K562 (cell line): ENCODE measurements around the gene FASTKD3. TPM values are rescaled to one million over a fixed set of nuclear protein-coding genes. Genes with fewer than 3 reads are reported as not detected.

ENCODE experiments used
- ATAC-seq: fragments of 200-7000 bp; cut with Tn5 transposase; 3 replicates; pipeline ENCODE4 v1.9.1; 2020; ENCODE audit warnings: moderate library complexity
- BruUV-seq: library from RNA; stranded (reverse); fragments of 400-500 nt; replicated peaks from 2 replicates; lab custom pipeline; 2021; lab: Mats Ljungman, UMichigan
- CTCF ChIA-PET: fragments of 300-600 bp; formaldehyde crosslinking; extraction: SDS; loops from one replicate; lab custom pipeline; 2021; ENCODE audit warnings: low intra/inter-chr PET ratio; lab: Yijun Ruan, JAX
- POLR2A ChIA-PET: fragments of 300-600, 350-650 bp; sonication (Branson Sonifier 250); formaldehyde crosslinking; extraction: SDS; loops from one replicate; lab custom pipeline; 2021; ENCODE audit warnings: antibody characterized with exemption, inconsistent platforms; lab: Yijun Ruan, JAX
- DNase-seq, 4 experiments: peaks; one replicate each; pipeline versions ENCODE4 v3.0.0 to v3.0.0-alpha.2; 2011 to 2018; ENCODE audit warnings: low spot score in 3 of 4, mixed read lengths in 3 of 4; ENCODE audit errors: extremely low read depth in 1 of 4
- FAIRE-seq: peaks from 2 replicates; lab custom pipeline; 2011; peaks lifted over from hg19 to GRCh38; lab: Jason Lieb, UNC
- H2AFZ ChIP-seq: 2 replicates; pipeline ENCODE4 v1.6.0; 2011; ENCODE audit warnings: low read depth, low read length, control low read depth, inconsistent platforms
- H3K27ac ChIP-seq: fragments of 200-600 bp; 3 replicates; pipeline ENCODE4 v1.8.0; 2011; ENCODE audit warnings: low read depth, mild to moderate bottlenecking, control low read depth, inconsistent platforms, low read length, moderate library complexity, mixed read lengths; ENCODE audit errors: extremely low read depth
- H3K27me3 ChIP-seq, 2 experiments: fragments of 300-600 bp in 1 of 2; 2 replicates in 1 of 2; 3 replicates in 1 of 2; pipeline versions ENCODE4 v1.6.0 to v1.8.0; 2011; ENCODE audit warnings: inconsistent platforms in 2 of 2, low read length in 2 of 2, mild to moderate bottlenecking in 1 of 2, mixed read lengths in 1 of 2, moderate library complexity in 1 of 2; ENCODE audit not compliant: control insufficient read depth in 2 of 2, insufficient read depth in 2 of 2
- H3K36me3 ChIP-seq: fragments of 300-600 bp; 3 replicates; pipeline ENCODE4 v1.8.0; 2011; ENCODE audit warnings: mild to moderate bottlenecking, low read length, inconsistent platforms; ENCODE audit not compliant: control insufficient read depth, insufficient read depth
- H3K4me1 ChIP-seq, 2 experiments: fragments of 200-600 bp in 1 of 2; replicated peaks in 1 of 2; 2 replicates in 1 of 2; 3 replicates in 1 of 2; pipeline versions ENCODE4 v1.5.1 to v1.8.0; 2011; ENCODE audit warnings: inconsistent platforms in 2 of 2, low read length in 2 of 2, mild to moderate bottlenecking in 1 of 2, mixed read lengths in 1 of 2, moderate library complexity in 1 of 2; ENCODE audit not compliant: control insufficient read depth in 2 of 2, insufficient read depth in 2 of 2
- H3K4me2 ChIP-seq: 2 replicates; pipeline ENCODE4 v1.6.1; 2011; ENCODE audit warnings: low read length, control low read depth, inconsistent platforms, mixed read lengths; ENCODE audit not compliant: insufficient read depth
- H3K4me3 ChIP-seq: fragments of 200-600 bp; sonication (generic), shearing (Covaris generic); 2 replicates; pipeline ENCODE4 v1.5.1; 2016; ENCODE audit warnings: control low read depth, inconsistent platforms
- H3K79me2 ChIP-seq: fragments of 200-600 bp; 3 replicates; pipeline ENCODE4 v1.8.0; 2011; ENCODE audit warnings: low read length, inconsistent platforms; ENCODE audit not compliant: control insufficient read depth, insufficient read depth
- H3K9ac ChIP-seq, 2 experiments: 2 replicates each; pipeline versions ENCODE4 v1.6.0 to v1.6.1; 2011; ENCODE audit warnings: low read depth in 2 of 2, low read length in 2 of 2, control low read depth in 1 of 2, inconsistent platforms in 1 of 2, mild to moderate bottlenecking in 1 of 2, mixed read lengths in 1 of 2; ENCODE audit not compliant: insufficient read depth in 1 of 2
- H3K9me1 ChIP-seq: one replicate; pipeline ENCODE4 v1.6.0; 2011; ENCODE audit warnings: inconsistent platforms, mild to moderate bottlenecking, low read length, moderate library complexity; ENCODE audit not compliant: control insufficient read depth, insufficient read depth
- H3K9me3 ChIP-seq: replicated peaks from 2 replicates; pipeline ENCODE4 v1.5.1; 2011; ENCODE audit warnings: low read depth, low read length, inconsistent platforms; ENCODE audit not compliant: control insufficient read depth, insufficient read depth
- H4K20me1 ChIP-seq: replicated peaks from 2 replicates; pipeline ENCODE4 v1.6.1; 2011; ENCODE audit warnings: low read length, inconsistent platforms, mixed read lengths; ENCODE audit not compliant: control insufficient read depth, insufficient read depth
- CREBBP ChIP-seq: IDR thresholded peaks from one replicate; pipeline ENCODE4 v1.6.1; 2012; ENCODE audit warnings: low read depth, mild to moderate bottlenecking, control low read depth, inconsistent platforms, low read length
- GTF2F1 ChIP-seq: IDR thresholded peaks from 2 replicates; pipeline ENCODE4 v1.6.1; 2011; ENCODE audit warnings: low read depth, low read length, improper control_type of control experiment
- HCFC1 ChIP-seq: IDR thresholded peaks from 2 replicates; pipeline ENCODE4 v1.6.1; 2012; ENCODE audit warnings: low read depth, low read length, improper control_type of control experiment
- HNRNPH1 ChIP-seq: fragments of 200-400 bp; formaldehyde crosslinking; optimal IDR thresholded peaks from 2 replicates; pipeline ENCODE3; 2017; ENCODE audit warnings: low read depth, mild to moderate bottlenecking, low read length, moderate library complexity
- KDM1A ChIP-seq, 2 experiments: fragments of 450-650 bp; IDR thresholded peaks; 2 replicates each; pipeline ENCODE4 v1.6.1; 2016; ENCODE audit warnings: mild to moderate bottlenecking in 2 of 2
- MAFF ChIP-seq: IDR thresholded peaks from 2 replicates; pipeline ENCODE4 v1.6.1; 2012; ENCODE audit warnings: low read length, improper control_type of control experiment
- MAZ ChIP-seq, 2 experiments: fragments of 450-650 bp in 1 of 2; sonication (generic) in 1 of 2; formaldehyde crosslinking; IDR thresholded peaks in 1 of 2; conservative IDR thresholded peaks in 1 of 2; 2 replicates each; pipeline versions ENCODE4 v1.4.0 to v1.5.0; 2020; ENCODE audit warnings: mild to moderate bottlenecking in 1 of 2, missing genetic modification reagents in 1 of 2
- MEF2D ChIP-seq: conservative IDR thresholded peaks from 2 replicates; pipeline ENCODE4 v1.6.1; 2016; ENCODE audit warnings: low read depth, missing genetic modification characterization, missing compliant biosample characterization
- NFE2L1 ChIP-seq: fragments of 450-650 bp; IDR thresholded peaks from 2 replicates; pipeline ENCODE4 v1.6.1; 2016; ENCODE audit warnings: missing genetic modification characterization, low read depth, mild to moderate bottlenecking, missing compliant biosample characterization, moderate library complexity, borderline replicate concordance
- XRCC5 ChIP-seq: fragments of 200-400 bp; formaldehyde crosslinking; IDR thresholded peaks from 2 replicates; pipeline ENCODE4 v1.6.1; 2017; ENCODE audit warnings: low read depth, mild to moderate bottlenecking, low read length
- ZBTB17 ChIP-seq: fragments of 450-650 bp; formaldehyde crosslinking; IDR thresholded peaks from 2 replicates; pipeline ENCODE4 v1.4.0; 2020; ENCODE audit warnings: mild to moderate bottlenecking
- WGBS: fragments of 100-300 bp; shearing (Covaris generic); methylation state at CpG from one replicate; pipeline ENCODE4 v1.1.6; 2016; ENCODE audit warnings: low coverage, mixed read lengths; ENCODE audit not compliant: insufficient coverage; ENCODE audit errors: missing lambda C conversion rate; 5-methylcytosine and 5-hydroxymethylcytosine counted together
- in situ Hi-C: fragments of 300-500 bp; cut with MboI; formaldehyde crosslinking; loops from 4 replicates; pipeline ENCODE4 v1.15.0; 2018; ENCODE audit warnings: inconsistent platforms, mixed read lengths
- intact Hi-C: fragments of 100-400 bp; cut with micrococcal nuclease; formaldehyde crosslinking; loops from 2 replicates; pipeline ENCODE4 v1.14.2; 2022
- polyA plus RNA-seq, 8 experiments: library from polyadenylated mRNA; depleted of rRNA in 4 of 8; stranded (reverse) in 5 of 8; unstranded in 3 of 8; fragments of >200 nt; fragmentation: Nextera tagmentation in 2 of 8; fragmentation: Illumina TruSeq in 1 of 8; extraction: Ambion mirVana in 2 of 8; extraction: Trizol in 1 of 8; gene quantifications; 2 replicates each; pipeline versions ENCODE4 v1.2.1 to v1.2.3, GENCODE V29; 2011 to 2014; ENCODE audit warnings: inconsistent platforms in 1 of 8, missing spikeins in 1 of 8
- total RNA-seq, 7 experiments: library from RNA; depleted of rRNA in 6 of 7; stranded (reverse); fragments of >200 nt in 6 of 7; fragmentation: Illumina TruSeq in 2 of 7; extraction: Trizol in 2 of 7; gene quantifications; 2 replicates each; pipeline versions ENCODE4 v1.2.1 to v1.2.3, GENCODE V29; 2011 to 2021; ENCODE audit warnings: low replicate concordance in 1 of 7
- TF ChIP-seq, protein P1 (sequence below): fragments of 450-650 bp; formaldehyde crosslinking; IDR thresholded peaks from 2 replicates; pipeline ENCODE4 v1.4.0; 2020; ENCODE audit warnings: mild to moderate bottlenecking, mixed read lengths
- TF ChIP-seq, protein P2 (sequence below): IDR thresholded peaks from 2 replicates; pipeline ENCODE4 v1.6.1; 2014; ENCODE audit warnings: antibody characterized with exemption

Gene FASTKD3
- total and polyA plus RNA-seq, 9 of the 15 experiments (the other 6 are each of a cell fraction or from before 2014, with no cell fraction given): 17.1 to 149 (median 47.5) TPM

DNA sequence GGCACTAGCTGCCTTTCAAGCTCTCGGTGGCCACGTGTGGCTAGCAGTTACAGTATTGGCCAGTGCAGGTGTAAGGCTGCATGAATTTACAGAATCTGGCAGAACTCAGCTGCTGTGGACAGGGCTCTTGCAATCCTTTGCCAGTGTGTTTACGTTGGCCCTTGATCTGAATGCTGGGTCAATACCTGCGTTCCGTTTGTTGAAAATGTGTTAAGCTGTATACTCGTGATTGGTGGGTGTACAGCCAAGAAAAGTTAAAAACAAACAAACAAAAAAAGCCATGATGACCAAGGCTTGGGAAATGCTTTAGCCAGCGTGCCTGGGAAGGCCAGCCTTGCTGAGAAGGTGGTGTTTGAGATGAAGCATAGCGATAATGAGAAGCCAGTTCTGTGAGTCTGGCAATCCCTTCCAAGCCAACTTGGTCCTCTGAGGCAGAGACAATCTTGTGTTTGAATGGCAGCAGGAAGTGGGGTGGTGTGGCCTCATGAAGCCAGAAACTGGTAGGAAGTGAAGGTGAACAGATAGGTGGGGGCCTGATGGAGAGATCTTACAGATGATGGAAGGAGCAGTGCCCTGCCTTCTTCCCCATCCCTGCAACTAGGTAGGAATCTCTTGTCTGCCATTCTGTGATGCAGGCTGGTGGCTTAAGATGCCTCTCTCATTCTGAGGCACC lies 17.1 kb downstream of the FASTKD3 start:
- intact Hi-C loops: no loop called here
- H3K27me3 ChIP-seq: peaks cover 2 to 10% of the 10 kb centered on the region in 2 experiments; a peak in 2 of 5 replicates
- no peaks in the 10 kb centered on the region for H3K79me2 ChIP-seq
- CTCF ChIA-PET: no interaction called here
- no peak overlapping the region for H3K4me2 ChIP-seq
- H3K4me1 ChIP-seq: peaks cover 0 to 4% of the 10 kb centered on the region in 2 experiments; a peak in 1 of 5 replicates
- in situ Hi-C loops: no loop called here
- no peaks in the 10 kb centered on the region for H3K9me1 ChIP-seq
- BruUV-seq: no TSS peak
- no peaks in the 10 kb centered on the region for H4K20me1 ChIP-seq
- no peak overlapping the region for H3K4me3 ChIP-seq
- TF ChIP-seq CREBBP (no peak), MAZ (CRISPR knock-in tag; conservative IDR thresholded peaks at IDR 0.05 in 1 of 2, IDR thresholded peaks at IDR 0.05 in 1 of 2) (no peak), HNRNPH1 (no peak), MEF2D (tag) (no peak), ZBTB17 (CRISPR knock-in tag) (no peak), GTF2F1 (no peak), HCFC1 (no peak), KDM1A (IDR thresholded peaks at IDR 0.05) (no peak), NFE2L1 (tag) (no peak), XRCC5 (no peak), MAFF (no peak)
- TF ChIP-seq, protein P1, sequence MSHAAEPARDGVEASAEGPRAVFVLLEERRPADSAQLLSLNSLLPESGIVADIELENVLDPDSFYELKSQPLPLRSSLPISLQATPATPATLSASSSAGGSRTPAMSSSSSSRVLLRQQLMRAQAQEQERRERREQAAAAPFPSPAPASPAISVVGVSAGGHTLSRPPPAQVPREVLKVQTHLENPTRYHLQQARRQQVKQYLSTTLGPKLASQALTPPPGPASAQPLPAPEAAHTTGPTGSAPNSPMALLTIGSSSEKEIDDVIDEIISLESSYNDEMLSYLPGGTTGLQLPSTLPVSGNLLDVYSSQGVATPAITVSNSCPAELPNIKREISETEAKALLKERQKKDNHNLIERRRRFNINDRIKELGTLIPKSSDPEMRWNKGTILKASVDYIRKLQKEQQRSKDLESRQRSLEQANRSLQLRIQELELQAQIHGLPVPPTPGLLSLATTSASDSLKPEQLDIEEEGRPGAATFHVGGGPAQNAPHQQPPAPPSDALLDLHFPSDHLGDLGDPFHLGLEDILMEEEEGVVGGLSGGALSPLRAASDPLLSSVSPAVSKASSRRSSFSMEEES: no peak
- TF ChIP-seq, protein P2, sequence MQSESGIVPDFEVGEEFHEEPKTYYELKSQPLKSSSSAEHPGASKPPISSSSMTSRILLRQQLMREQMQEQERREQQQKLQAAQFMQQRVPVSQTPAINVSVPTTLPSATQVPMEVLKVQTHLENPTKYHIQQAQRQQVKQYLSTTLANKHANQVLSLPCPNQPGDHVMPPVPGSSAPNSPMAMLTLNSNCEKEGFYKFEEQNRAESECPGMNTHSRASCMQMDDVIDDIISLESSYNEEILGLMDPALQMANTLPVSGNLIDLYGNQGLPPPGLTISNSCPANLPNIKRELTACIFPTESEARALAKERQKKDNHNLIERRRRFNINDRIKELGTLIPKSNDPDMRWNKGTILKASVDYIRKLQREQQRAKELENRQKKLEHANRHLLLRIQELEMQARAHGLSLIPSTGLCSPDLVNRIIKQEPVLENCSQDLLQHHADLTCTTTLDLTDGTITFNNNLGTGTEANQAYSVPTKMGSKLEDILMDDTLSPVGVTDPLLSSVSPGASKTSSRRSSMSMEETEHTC: no peak
- DNase-seq (no peak), FAIRE-seq (no peak), ATAC-seq (no peak)
- H2AFZ ChIP-seq: no peak overlapping the region; the same call in 1 of the 2 replicates
- H3K27ac ChIP-seq: no peak overlapping the region
- 1% methylated on average over 8 of the region's 8 CpGs for WGBS
- no peak overlapping the region for H3K9ac ChIP-seq
- no peaks in the 10 kb centered on the region for H3K9me3 ChIP-seq
- H3K36me3 ChIP-seq: no peaks in the 10 kb centered on the region
- POLR2A ChIA-PET: no interaction called here
